NOMO-1 treated with dmso at 0.1 percent for 144 hours (cell line): ENCODE data around the gene CACNA1G.

Experiments
- DNase-seq: peaks from one replicate; lab custom pipeline; 2025; ENCODE audit not compliant: unreplicated experiment; lab: John Stamatoyannopoulos, UW

CACNA1G gene

DNA sequence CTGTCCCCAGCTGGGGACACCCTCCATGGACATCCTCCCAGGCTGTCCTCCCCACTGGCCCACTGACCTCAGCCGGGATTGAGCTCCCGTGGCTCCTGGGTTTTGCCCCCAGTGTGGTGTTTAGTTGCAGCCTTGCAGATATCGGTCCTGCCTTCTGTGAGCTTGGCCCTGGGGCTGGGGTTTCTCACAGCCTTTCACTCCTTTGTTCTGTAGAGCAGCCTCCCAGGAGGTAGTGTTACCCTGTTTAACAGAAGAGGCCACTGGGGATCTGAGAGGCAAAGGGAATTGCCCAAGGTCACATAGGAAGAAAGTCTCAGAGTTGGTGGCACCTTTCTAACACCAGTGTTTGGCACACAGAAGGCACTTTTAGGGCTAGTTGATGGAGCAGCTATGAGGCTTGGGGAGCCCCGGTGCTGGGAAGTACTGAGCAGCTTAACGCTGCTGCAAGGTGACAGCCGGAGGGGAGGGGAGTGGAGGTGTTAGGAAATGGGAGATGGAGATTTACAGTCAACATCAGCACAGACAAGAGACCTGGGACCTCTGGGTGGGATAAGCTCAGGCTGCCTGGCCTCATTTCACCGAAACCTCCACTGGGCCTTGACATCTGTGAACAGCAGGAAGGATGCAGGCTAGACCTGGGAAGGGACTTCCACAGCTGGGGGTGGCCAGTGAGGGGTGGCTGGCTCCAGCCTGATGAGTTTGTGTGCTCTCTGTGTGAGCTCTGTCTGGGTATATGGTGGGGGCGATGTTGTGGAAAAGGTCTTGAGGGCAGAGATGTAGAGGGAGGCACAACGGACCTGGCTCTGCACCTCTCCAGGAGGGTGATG, 26.1 kb downstream of the CACNA1G start:
- no peak for DNase-seq

DNA sequence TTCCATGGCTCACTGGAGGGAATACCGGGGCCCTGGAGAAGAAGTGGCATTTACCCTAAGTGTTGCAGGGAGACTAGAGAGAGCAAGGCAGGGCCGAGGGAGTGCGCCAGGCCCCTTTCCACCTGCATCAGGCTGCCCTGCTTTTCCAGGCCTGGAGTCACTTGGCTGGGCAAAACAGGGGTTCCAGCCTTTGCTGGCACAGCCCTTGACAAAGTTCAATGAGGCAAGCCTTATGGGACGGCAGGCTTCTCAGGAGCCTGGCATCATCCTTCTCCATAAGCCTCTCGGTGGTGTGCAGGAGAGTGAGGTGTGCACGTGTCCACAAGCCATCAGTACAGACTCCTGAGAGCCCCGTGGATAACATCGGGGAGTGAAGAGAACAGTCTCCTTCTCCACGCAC, 27.1 kb downstream of the CACNA1G start:
- no peak for DNase-seq

DNA sequence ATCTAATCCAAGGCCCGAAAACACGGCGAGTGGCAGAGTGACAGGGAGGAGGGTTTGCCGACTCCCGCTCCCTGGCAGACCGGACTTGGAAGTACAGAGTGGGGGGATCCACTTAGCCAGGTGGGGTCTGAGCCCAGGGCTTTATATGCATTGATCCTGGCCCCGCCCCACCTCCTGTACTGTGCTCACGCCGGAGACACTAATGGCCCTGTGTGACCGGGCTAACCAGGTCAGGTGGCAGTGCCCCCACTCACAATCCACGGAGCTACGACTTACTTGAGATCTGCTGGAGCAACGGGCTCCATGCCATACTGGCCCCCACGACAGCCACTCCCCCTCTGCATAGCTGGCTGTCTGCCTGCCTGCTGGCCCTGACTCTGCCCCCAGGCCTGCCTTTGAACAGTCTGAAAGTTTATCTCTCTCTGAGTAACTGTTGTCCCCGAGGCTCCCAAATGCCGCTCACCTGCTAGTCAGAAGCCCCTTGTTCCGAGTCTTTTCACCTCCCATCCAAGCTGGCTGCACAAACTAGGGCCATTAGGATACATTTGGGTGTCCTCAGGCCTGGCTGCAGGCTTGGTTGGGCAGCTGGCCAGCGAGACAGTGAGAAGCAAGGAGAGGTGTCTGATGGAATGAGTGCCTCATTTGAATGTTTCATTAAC, 28.0 kb downstream of the CACNA1G start:
- DNase-seq = no peak

GRCh38 chr17:50589095-50589705, 28.7 kb downstream of the CACNA1G start:
- DNase-seq = no peak

DNA sequence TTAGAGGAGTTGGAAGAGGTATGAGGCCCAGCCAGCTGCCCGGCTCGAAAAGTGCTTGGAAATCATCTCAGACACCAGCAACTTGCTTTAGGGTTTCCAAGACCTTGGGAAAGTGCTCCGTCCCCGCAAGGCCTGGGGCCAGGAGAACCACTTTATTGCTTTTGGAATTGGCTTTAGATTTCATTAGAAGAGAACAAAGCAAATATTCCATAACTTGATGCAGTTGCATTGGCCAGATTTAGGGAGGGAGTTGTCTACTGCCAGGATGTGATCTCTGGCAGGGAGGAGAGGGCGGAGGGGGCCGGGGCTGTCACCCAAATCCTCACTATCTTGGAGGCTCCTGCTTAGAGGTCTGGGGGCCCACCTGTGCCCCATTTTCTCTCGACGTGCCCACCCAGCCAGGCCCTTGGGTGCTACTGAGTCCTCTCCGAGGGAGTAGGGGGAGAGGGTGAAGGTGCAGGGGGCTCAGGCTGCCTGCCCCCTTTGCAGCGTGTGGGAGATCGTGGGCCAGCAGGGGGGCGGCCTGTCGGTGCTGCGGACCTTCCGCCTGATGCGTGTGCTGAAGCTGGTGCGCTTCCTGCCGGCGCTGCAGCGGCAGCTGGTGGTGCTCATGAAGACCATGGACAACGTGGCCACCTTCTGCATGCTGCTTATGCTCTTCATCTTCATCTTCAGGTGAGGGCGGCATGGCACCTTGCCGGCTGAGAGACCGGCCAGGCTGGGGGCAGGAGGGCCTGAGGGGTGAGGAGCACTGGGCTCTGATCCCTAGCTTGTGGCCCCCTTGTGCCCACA, 30.6 kb downstream of the CACNA1G start:
- DNase-seq = no peak

DNA sequence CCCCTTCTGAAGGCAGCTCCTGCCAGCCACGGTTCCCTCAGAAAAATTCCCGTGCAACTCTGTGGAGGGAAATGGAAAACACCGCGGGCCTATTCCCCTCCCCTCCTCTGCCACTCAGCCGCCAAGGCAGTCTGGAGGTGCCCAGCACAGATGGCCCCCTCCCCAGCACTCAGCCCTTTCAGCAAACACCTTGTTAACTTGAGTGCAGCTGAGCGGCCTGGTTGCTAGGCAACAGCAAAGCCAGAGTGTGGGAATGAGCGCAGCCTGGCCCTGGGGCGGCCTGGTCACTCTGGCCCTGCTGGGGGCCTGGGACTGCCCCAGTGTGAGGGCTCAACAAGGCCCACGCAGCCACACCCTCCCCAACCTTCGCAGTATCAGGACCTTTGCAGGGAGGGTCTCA, 32.8 kb downstream of the CACNA1G start:
- DNase-seq = no peak

- DNase-seq = no peak
Measured at GRCh38 chr17:50594128-50594823, 33.8 kb downstream of the CACNA1G start.

GRCh38 chr17:50594892-50595291, 34.4 kb downstream of the CACNA1G start:
- no peak for DNase-seq

DNA sequence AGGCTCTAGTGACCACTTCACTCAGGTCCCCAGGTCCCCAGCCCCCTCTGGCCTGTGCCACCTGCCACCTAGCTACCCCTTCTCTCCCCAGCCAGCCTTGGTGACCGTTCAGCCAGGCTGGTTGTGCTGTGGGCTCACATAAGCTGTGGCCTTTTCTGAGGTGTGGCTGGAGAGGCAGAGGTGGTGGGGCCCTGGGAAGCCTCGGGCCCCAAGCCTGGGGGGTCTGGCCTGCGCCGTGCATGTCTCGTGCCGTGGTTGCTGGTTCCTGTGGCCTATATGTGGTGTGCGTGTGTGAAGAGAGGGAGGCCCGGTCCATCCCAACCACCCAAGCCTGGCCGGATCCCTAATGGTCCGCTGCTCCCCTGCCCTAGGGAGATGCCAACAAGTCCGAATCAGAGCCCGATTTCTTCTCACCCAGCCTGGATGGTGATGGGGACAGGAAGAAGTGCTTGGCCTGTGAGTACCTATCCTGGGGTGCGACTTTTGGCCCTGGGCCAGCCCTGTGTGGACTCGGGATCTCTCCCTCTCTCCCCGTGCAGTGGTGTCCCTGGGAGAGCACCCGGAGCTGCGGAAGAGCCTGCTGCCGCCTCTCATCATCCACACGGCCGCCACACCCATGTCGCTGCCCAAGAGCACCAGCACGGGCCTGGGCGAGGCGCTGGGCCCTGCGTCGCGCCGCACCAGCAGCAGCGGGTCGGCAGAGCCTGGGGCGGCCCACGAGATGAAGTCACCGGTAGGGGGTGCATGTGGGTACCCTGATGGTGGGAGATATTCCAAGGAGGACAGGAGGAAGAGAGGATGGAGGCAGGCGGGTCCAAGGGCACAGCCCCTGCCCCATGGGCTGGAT, 35.9 kb downstream of the CACNA1G start:
- no peak for DNase-seq

GRCh38 chr17:50598487-50598886, 38.0 kb downstream of the CACNA1G start:
- no peak for DNase-seq

DNA sequence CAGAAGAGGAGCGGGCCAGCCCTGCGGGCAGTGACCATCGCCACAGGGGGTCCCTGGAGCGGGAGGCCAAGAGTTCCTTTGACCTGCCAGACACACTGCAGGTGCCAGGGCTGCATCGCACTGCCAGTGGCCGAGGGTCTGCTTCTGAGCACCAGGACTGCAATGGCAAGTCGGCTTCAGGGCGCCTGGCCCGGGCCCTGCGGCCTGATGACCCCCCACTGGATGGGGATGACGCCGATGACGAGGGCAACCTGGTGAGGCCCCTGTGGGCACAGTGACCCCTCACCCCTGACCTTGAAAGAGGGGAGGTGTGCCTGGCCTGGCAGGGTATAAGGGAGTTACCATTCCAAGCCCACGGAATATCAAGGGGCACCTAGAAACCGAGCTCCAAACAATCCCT, 39.1 kb downstream of the CACNA1G start:
- no peak for DNase-seq

DNA sequence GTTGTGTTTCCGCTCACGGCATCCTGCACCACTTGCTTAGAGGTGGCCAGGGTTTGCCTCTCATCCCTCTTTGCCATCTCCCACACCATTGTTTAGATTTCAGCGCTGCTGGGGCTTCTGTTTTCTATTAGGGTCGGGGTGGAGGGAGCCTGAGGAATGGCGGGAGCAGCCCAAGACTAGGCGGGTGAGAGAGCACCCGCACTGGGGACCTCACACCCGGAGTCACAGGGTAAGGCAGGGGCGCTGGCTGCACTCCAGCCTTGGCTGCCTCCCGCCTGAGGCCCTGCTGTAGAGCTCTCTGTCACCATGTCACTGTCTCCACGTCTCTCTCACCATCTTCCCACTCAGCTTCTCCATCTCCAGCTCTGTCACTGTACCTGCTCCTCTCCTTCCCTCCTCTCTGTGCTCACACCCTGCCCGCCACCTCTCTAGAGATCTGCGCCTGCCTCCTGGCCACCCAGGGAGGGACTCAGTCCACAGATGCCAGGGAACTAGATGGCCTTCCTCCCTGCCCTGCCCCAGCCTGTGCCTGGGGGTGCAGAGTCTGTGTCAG, 41.4 kb downstream of the CACNA1G start:
- no peak for DNase-seq

GRCh38 chr17:50602836-50603235, 42.3 kb downstream of the CACNA1G start:
- no peak for DNase-seq

DNA sequence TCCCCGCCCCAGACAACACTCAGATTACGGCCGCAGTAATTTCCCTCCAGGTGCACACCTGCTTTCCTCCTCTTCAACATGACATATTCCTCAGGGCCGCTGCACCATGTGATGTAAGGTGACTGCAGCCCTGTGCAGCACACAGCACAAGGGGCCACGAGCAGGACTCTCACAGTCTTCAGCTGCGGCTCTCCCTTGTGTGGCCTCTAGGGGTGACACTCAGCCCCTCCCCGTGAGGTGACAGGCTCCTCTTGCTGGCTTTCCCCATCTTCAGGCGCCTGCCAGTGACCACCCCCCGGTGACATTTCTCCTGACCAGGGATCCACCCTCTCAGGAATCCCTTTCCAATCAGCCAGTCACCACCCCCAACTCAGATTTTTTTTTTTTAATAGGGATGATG, 42.8 kb downstream of the CACNA1G start:
- DNase-seq = no peak

GRCh38 chr17:50604513-50604912, 44.0 kb downstream of the CACNA1G start:
- no peak for DNase-seq

GRCh38 chr17:50605429-50605828, 44.9 kb downstream of the CACNA1G start:
- no peak for DNase-seq

- DNase-seq = no peak
Measured at GRCh38 chr17:50607522-50608175, 47.1 kb downstream of the CACNA1G start.

GRCh38 chr17:50608700-50609379, 48.3 kb downstream of the CACNA1G start:
- DNase-seq = no peak
